ENCODE results near the gene RHOBTB1. TPM values are rescaled to one million over a fixed set of nuclear protein-coding genes. Genes with fewer than 3 reads are reported as not detected.

Gene RHOBTB1
- total RNA-seq, 2 experiments from 2014 or later, result not detected

- TF ChIP-seq, protein P1, sequence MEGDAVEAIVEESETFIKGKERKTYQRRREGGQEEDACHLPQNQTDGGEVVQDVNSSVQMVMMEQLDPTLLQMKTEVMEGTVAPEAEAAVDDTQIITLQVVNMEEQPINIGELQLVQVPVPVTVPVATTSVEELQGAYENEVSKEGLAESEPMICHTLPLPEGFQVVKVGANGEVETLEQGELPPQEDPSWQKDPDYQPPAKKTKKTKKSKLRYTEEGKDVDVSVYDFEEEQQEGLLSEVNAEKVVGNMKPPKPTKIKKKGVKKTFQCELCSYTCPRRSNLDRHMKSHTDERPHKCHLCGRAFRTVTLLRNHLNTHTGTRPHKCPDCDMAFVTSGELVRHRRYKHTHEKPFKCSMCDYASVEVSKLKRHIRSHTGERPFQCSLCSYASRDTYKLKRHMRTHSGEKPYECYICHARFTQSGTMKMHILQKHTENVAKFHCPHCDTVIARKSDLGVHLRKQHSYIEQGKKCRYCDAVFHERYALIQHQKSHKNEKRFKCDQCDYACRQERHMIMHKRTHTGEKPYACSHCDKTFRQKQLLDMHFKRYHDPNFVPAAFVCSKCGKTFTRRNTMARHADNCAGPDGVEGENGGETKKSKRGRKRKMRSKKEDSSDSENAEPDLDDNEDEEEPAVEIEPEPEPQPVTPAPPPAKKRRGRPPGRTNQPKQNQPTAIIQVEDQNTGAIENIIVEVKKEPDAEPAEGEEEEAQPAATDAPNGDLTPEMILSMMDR (conservative IDR thresholded peaks at IDR 0.05; ENCODE audit: low read length), result no peak
- no peak for TF ChIP-seq EZH2phosphoT487 (IDR thresholded peaks at IDR 0.05; ENCODE audit: borderline replicate concordance, low read depth, low read length)
- Histone ChIP-seq H3K4me1 (ENCODE audit: insufficient read depth, low read length, poor library complexity, severe bottlenecking) (no peaks in the 10 kb centered on the region), H3K9me3 (ENCODE audit: low read length) (no peaks in the 10 kb centered on the region), H3K4me2 (ENCODE audit: low read length) (no peak overlapping the region), H3K9me2 (ENCODE audit: insufficient read depth, low read length) (no peaks in the 10 kb centered on the region), H3K36me3 (ENCODE audit: insufficient read depth, low read length) (no peaks in the 10 kb centered on the region), H2AFZ (ENCODE audit: low read length) (no peak overlapping the region), H3K27ac (ENCODE audit: low read depth, low read length, poor library complexity, severe bottlenecking) (no peak overlapping the region), H3K4me3 (ENCODE audit: low read depth, low read length, poor library complexity, severe bottlenecking) (no peak overlapping the region), H3K79me2 (ENCODE audit: insufficient read depth, low read depth, low read length) (no peaks in the 10 kb centered on the region), H4K20me1 (ENCODE audit: insufficient read depth, low read length) (no peaks in the 10 kb centered on the region)
- BruUV-seq (replicated peaks), result no TSS peak
- intact Hi-C loops (cut with micrococcal nuclease; ENCODE audit: unreplicated experiment), result no loop called here
- ChIA-PET CTCF (ENCODE audit: unreplicated experiment) (no interaction called here), POLR2A (no interaction called here)
- no peak for DNase-seq (ENCODE audit: low spot score)
These were observed 32.7 kb upstream of the RHOBTB1 start for GRCh38 chr10:60976687-60977086.

DNA sequence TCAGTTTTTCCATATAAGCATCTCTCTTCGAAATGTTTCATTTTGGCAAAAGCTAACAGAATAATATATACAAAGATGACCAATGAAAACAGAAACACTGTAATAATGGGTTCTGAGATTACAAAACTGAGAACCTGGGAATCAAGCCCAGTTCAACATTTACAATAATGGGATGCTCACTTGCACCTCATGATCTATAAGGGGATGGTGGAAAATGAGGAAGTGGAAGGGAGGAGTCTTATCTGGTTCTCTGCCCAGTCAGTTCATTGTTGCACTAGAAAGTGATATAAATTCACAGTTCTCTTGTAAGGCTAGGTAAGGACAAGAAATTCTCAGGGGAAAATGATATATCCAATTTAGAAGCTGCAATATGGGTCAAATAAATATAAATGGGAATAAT is 31.7 kb upstream of the RHOBTB1 start:
- ChIA-PET CTCF (ENCODE audit: unreplicated experiment) (no interaction called here), POLR2A (interaction anchor here (0.6 kb wide), 1 partner anchor 1914 kb away, joined by 3 read pairs; no protein-coding TSS in a partner anchor)
- H3K79me2 ChIP-seq (ENCODE audit: insufficient read depth, low read depth, low read length), result no peaks in the 10 kb centered on the region
- intact Hi-C loops (cut with micrococcal nuclease; ENCODE audit: unreplicated experiment), result no loop called here
- H3K9me3 ChIP-seq (ENCODE audit: low read length), result no peaks in the 10 kb centered on the region
- H3K36me3 ChIP-seq (ENCODE audit: insufficient read depth, low read length), result no peaks in the 10 kb centered on the region
- no peak overlapping the region for H3K4me3 ChIP-seq (ENCODE audit: low read depth, low read length, poor library complexity, severe bottlenecking)
- BruUV-seq (replicated peaks), result no TSS peak
- H2AFZ ChIP-seq (ENCODE audit: low read length), result no peak overlapping the region
- H3K27ac ChIP-seq (ENCODE audit: low read depth, low read length, poor library complexity, severe bottlenecking), result no peak overlapping the region
- no peaks in the 10 kb centered on the region for H3K4me1 ChIP-seq (ENCODE audit: insufficient read depth, low read length, poor library complexity, severe bottlenecking)
- no peaks in the 10 kb centered on the region for H3K9me2 ChIP-seq (ENCODE audit: insufficient read depth, low read length)
- H3K4me2 ChIP-seq (ENCODE audit: low read length), result no peak overlapping the region
- no peak for TF ChIP-seq EZH2phosphoT487 (IDR thresholded peaks at IDR 0.05; ENCODE audit: borderline replicate concordance, low read depth, low read length)
- TF ChIP-seq, protein P1 (conservative IDR thresholded peaks at IDR 0.05; ENCODE audit: low read length), result no peak
- no peaks in the 10 kb centered on the region for H4K20me1 ChIP-seq (ENCODE audit: insufficient read depth, low read length)
- DNase-seq (ENCODE audit: low spot score), result no peak

DNA sequence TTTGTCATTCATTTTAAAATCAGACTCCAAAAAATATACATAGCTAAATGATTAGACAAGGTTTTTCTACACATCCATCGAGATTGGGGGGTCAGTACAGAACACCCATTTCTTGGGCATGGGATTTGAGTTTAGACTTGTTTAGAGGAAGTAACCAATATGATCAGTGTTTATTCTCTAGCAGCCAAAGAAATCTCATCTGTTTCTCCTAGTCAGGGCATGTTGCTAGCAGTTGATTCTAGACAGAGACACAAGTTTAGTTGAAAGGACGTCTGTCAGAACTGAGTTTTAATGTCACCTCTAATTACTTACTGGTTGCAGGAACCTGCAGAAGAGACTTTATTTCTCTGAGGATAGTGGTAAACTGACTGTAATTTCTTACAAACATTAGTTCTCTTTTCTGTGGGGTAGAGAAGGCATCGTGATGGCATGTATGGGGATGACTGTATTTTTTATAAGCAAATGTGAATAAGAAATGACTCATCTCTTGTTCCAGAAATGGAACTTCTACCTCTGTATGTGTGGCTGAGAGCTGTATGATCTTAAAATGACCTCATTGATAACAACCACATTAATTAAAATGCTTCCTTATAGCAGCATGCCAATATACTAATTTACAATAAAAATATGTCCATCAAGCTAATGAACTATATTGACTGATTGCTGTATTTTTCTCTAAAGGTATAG is 30.6 kb upstream of the RHOBTB1 start:
- BruUV-seq (replicated peaks), result no TSS peak
- H3K4me1 ChIP-seq (ENCODE audit: insufficient read depth, low read length, poor library complexity, severe bottlenecking), result no peaks in the 10 kb centered on the region

More for the DNA sequence above, 30.6 kb upstream of the RHOBTB1 start:
- no peak for DNase-seq (ENCODE audit: low spot score)
- no peaks in the 10 kb centered on the region for H3K79me2 ChIP-seq (ENCODE audit: insufficient read depth, low read depth, low read length)
- no peak overlapping the region for H3K27ac ChIP-seq (ENCODE audit: low read depth, low read length, poor library complexity, severe bottlenecking)
- no peaks in the 10 kb centered on the region for H3K9me2 ChIP-seq (ENCODE audit: insufficient read depth, low read length)
- ChIA-PET POLR2A (interaction anchor here (0.6 kb wide), 1 partner anchor 834 kb away, joined by 4 read pairs; no protein-coding TSS in a partner anchor), CTCF (ENCODE audit: unreplicated experiment) (no interaction called here)
- TF ChIP-seq EZH2phosphoT487 (IDR thresholded peaks at IDR 0.05; ENCODE audit: borderline replicate concordance, low read depth, low read length), result no peak
- TF ChIP-seq, protein P1 (conservative IDR thresholded peaks at IDR 0.05; ENCODE audit: low read length), result no peak
- no peaks in the 10 kb centered on the region for H4K20me1 ChIP-seq (ENCODE audit: insufficient read depth, low read length)
- intact Hi-C loops (cut with micrococcal nuclease; ENCODE audit: unreplicated experiment), result no loop called here
- H3K4me3 ChIP-seq (ENCODE audit: low read depth, low read length, poor library complexity, severe bottlenecking), result no peak overlapping the region
- H2AFZ ChIP-seq (ENCODE audit: low read length), result no peak overlapping the region
- H3K4me2 ChIP-seq (ENCODE audit: low read length), result no peak overlapping the region
- no peaks in the 10 kb centered on the region for H3K9me3 ChIP-seq (ENCODE audit: low read length)
- H3K36me3 ChIP-seq (ENCODE audit: insufficient read depth, low read length), result no peaks in the 10 kb centered on the region

All from OCI-LY7 (cell line).